Spleen (tissue), 11 donors: ENCODE measurements around the gene AJM1. TPM values are rescaled to one million over a fixed set of nuclear protein-coding genes. Genes with fewer than 3 reads are reported as not detected.

Source experiments
- DNase-seq: peaks from one replicate; pipeline ENCODE4 v3.0.0-alpha.2; 2020
- H3K27ac ChIP-seq, 8 donors: fragments of 200-600 bp; sonication (generic) in 7 of 8; 1 replicate in 4 of 8; 2 replicates in 4 of 8; pipeline versions ENCODE4 v1.5.0 to v1.8.0; 2016 to 2021; ENCODE audit warnings: inconsistent platforms in 4 of 8, mild to moderate bottlenecking in 4 of 8, moderate library complexity in 1 of 8
- H3K27me3 ChIP-seq, 7 donors: fragments of 200-600 bp; sonication (generic) in 6 of 7; replicated peaks in 1 of 7; 1 replicate in 4 of 7; 2 replicates in 3 of 7; pipeline versions ENCODE4 v1.5.0 to v1.8.0; 2016 to 2021; ENCODE audit warnings: inconsistent platforms in 3 of 7, mild to moderate bottlenecking in 1 of 7
- H3K36me3 ChIP-seq, 6 donors: fragments of 200-600 bp; sonication (generic) in 5 of 6; 1 replicate in 4 of 6; 2 replicates in 2 of 6; pipeline versions ENCODE4 v1.5.0 to v1.8.0; 2016 to 2021; ENCODE audit warnings: inconsistent platforms in 2 of 6
- H3K4me1 ChIP-seq, 6 donors: fragments of 200-600 bp; sonication (generic) in 5 of 6; 1 replicate in 3 of 6; 2 replicates in 3 of 6; pipeline versions ENCODE4 v1.5.0 to v1.8.0; 2016 to 2021; ENCODE audit warnings: inconsistent platforms in 3 of 6
- H3K4me3 ChIP-seq, 8 donors: fragments of 200-600 bp; sonication (generic) in 7 of 8; 1 replicate in 4 of 8; 2 replicates in 4 of 8; pipeline versions ENCODE4 v1.5.0 to v1.8.0; 2016 to 2021; ENCODE audit warnings: inconsistent platforms in 4 of 8, mild to moderate bottlenecking in 4 of 8, moderate library complexity in 2 of 8
- H3K9me3 ChIP-seq, 8 donors: fragments of 200-600 bp; sonication (generic) in 7 of 8; 1 replicate in 4 of 8; 2 replicates in 4 of 8; pipeline versions ENCODE4 v1.5.0 to v1.8.0; 2016 to 2021; ENCODE audit warnings: inconsistent platforms in 4 of 8
- POLR2A ChIP-seq, 3 donors: fragments of 450-650 bp; IDR thresholded peaks; one replicate each; pipeline ENCODE4 v1.5.1; 2017; ENCODE audit warnings: antibody characterized with exemption in 3 of 3, mild to moderate bottlenecking in 1 of 3
- POLR2AphosphoS5 ChIP-seq, 3 donors: sonication (generic); formaldehyde crosslinking; IDR thresholded peaks; one replicate each; pipeline ENCODE4 v1.5.1; 2017; ENCODE audit warnings: antibody characterized with exemption in 3 of 3
- WGBS, 5 donors: extraction: QIAGEN DNeasy Blood & Tissue Kit in 3 of 5; methylation state at CpG; one replicate each; pipeline versions ENCODE4 v1.1.5 to v1.1.7; 2013 to 2018; 5-methylcytosine and 5-hydroxymethylcytosine counted together
- intact Hi-C: fragments of 100-400 bp; cut with DNase I; formaldehyde crosslinking; loops from one replicate; pipeline ENCODE4 v1.15.0; 2023; ENCODE audit warnings: low total_unique reads
- polyA plus RNA-seq, 3 donors: library from polyadenylated mRNA; stranded (reverse); fragments of 200-250 nt; gene quantifications; one replicate each; pipeline ENCODE4 v1.2.1, GENCODE V29; 2013
- total RNA-seq, 7 donors: library from RNA; depleted of rRNA in 3 of 7; stranded (reverse); fragments of >200 nt in 3 of 7; fragmentation: NEBNext Ultra II Directional in 4 of 7; extraction: Animal tissue kit (Norgen Biotek cat#: 25700) in 4 of 7; gene quantifications; one replicate each; pipeline versions ENCODE4 v1.1.0 to v1.2.1, GENCODE V29; 2016 to 2021
- TF ChIP-seq, protein P1 (sequence below), 11 experiments: fragments of 200-600 bp in 7 of 11; fragments of 450-650 bp in 4 of 11; sonication (generic) in 4 of 11; IDR thresholded peaks in 8 of 11; conservative IDR thresholded peaks in 3 of 11; 1 replicate in 7 of 11; 2 replicates in 4 of 11; pipeline versions ENCODE4 v1.4.0 to v1.8.0; 2016 to 2021; ENCODE audit warnings: antibody characterized with exemption in 11 of 11, inconsistent platforms in 4 of 11, mild to moderate bottlenecking in 1 of 11
- donor health status: healthy with polysubstance abuse.
- donor health status: DM: no; HTN: no; CAD: no; lungs with moderate emphysema.
- donor health status: DM: no; HTN: no; CAD: no.
- donor health status: Bipolar disorder and iron deficiency.
- donor health status: healthy.
- donor health status: DM: no; HTN: no; CAD: no.
- donor health status: DM: yes; HTN: yes; CAD: no.

Gene AJM1
- total and polyA plus RNA-seq, 10 donors, result 0.91 to 13.1 (median 4.9) TPM

DNA sequence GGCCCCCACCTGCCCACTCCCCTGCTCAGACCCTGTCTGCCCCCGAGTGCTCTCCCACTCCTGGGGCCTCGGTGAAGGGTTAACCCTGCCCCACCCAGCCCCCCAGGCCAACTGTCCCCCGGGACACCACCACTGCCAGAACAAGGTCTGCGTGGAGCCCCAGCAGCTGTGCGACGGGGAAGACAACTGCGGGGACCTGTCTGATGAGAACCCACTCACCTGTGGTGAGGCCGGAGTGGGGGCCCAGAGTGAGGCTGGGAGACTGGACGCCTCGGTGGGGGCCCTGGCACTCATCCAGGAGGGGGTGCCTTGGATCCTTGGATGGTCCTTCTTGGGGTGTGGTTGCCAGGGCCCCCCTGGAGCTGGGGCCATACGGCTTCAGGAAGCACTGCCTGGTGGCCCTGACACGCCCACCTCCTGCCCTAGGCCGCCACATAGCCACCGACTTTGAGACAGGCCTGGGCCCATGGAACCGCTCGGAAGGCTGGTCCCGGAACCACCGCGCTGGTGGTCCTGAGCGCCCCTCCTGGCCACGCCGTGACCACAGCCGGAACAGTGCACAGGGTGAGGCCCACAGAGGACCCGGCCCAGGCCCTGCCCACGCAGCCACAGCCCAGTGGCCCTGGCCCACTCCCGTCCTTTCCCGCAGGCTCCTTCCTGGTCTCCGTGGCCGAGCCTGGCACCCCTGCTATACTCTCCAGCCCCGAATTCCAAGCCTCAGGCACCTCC lies 12.0 kb downstream of the AJM1 start:
- intact Hi-C loops, result no loop called here
- Histone ChIP-seq H3K36me3 (peaks cover 0 to 45% (median 8%) of the 10 kb centered on the region in 6 donors), H3K4me3 (peak overlapping the region in 2 of 8 donors; percentile 18 to 36), H3K4me1 (peaks cover 10 to 77% (median 47%) of the 10 kb centered on the region in 6 donors), H3K27ac (peak overlapping the region in 7 of 8 donors; percentile 11 to 77 (median 67)), H3K9me3 (no peaks in the 10 kb centered on the region), H3K27me3 (no peaks in the 10 kb centered on the region)
- TF ChIP-seq, protein P1, sequence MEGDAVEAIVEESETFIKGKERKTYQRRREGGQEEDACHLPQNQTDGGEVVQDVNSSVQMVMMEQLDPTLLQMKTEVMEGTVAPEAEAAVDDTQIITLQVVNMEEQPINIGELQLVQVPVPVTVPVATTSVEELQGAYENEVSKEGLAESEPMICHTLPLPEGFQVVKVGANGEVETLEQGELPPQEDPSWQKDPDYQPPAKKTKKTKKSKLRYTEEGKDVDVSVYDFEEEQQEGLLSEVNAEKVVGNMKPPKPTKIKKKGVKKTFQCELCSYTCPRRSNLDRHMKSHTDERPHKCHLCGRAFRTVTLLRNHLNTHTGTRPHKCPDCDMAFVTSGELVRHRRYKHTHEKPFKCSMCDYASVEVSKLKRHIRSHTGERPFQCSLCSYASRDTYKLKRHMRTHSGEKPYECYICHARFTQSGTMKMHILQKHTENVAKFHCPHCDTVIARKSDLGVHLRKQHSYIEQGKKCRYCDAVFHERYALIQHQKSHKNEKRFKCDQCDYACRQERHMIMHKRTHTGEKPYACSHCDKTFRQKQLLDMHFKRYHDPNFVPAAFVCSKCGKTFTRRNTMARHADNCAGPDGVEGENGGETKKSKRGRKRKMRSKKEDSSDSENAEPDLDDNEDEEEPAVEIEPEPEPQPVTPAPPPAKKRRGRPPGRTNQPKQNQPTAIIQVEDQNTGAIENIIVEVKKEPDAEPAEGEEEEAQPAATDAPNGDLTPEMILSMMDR (IDR thresholded peaks at IDR 0.05 in 8 of 11, conservative IDR thresholded peaks at IDR 0.05 in 3 of 11), result peak in 1 of 11 experiments; percentile 2
- TF ChIP-seq POLR2A (IDR thresholded peaks at IDR 0.05), result no peak
- peak in 2 of 3 donors; percentile 61 to 65 for TF ChIP-seq POLR2AphosphoS5 (IDR thresholded peaks at IDR 0.05)
- WGBS, 5 donors, result 52 to 72% (median 60%) methylated on average over 12 to 30 of the region's 30 CpGs
- peak; percentile 78 for DNase-seq

DNA sequence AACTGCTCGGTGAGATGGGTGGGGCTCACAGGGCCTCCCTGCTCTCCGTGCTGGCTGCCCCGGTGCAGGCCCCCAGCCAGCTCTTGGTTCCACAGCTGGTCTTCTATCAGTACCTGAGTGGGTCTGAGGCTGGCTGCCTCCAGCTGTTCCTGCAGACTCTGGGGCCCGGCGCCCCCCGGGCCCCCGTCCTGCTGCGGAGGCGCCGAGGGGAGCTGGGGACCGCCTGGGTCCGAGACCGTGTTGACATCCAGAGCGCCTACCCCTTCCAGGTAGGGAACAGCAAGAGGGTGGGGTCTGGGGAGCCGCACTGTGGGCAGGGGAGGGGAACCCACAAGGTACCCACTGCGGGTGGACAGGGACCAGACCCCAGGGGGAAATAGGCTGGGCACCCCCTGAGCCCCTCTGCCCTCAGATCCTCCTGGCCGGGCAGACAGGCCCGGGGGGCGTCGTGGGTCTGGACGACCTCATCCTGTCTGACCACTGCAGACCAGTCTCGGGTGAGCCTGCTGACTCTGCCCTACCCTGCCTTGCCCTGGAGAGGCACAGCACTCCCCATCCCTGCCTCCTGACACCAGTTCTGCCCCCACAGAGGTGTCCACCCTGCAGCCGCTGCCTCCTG lies 12.7 kb downstream of the AJM1 start:
- intact Hi-C loops, result no loop called here
- H3K4me3 ChIP-seq, result peak overlapping the region in 2 of 8 donors; percentile 18 to 36
- H3K27me3 ChIP-seq, result no peaks in the 10 kb centered on the region
- peak overlapping the region in 6 of 8 donors; percentile 11 to 77 (median 72) for H3K27ac ChIP-seq
- no peak for DNase-seq
- TF ChIP-seq POLR2AphosphoS5 (IDR thresholded peaks at IDR 0.05) (no peak), POLR2A (IDR thresholded peaks at IDR 0.05) (no peak)
- TF ChIP-seq, protein P1 (IDR thresholded peaks at IDR 0.05 in 8 of 11, conservative IDR thresholded peaks at IDR 0.05 in 3 of 11), result no peak
- peaks cover 0 to 52% (median 8%) of the 10 kb centered on the region in 6 donors for H3K36me3 ChIP-seq
- H3K4me1 ChIP-seq, result peaks cover 8 to 79% (median 43%) of the 10 kb centered on the region in 6 donors
- WGBS, 5 donors, result 83 to 90% (median 85%) methylated on average over 15 to 23 of the region's 23 CpGs
- H3K9me3 ChIP-seq, result no peaks in the 10 kb centered on the region

DNA sequence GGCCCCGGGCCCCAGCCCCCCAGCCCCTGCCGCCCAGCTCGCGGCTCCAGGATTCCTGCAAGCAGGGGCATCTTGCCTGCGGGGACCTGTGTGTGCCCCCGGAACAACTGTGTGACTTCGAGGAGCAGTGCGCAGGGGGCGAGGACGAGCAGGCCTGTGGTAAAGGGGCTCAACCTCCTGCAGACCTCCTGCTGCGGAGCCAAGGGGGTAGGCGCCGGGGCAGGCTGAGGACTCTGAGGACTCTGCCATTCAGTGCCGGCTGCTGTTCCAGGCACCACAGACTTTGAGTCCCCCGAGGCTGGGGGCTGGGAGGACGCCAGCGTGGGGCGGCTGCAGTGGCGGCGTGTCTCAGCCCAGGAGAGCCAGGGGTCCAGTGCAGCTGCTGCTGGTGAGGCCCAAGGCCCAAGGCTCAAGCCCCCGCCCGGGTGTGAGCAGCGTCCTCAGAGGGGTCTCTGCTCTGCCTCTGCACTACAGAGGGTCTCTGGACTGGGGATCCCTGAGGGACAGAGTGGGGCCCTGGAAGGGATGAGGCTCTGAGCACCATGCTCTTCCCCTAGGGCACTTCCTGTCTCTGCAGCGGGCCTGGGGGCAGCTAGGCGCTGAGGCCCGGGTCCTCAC lies 13.3 kb downstream of the AJM1 start:
- Histone ChIP-seq H3K4me3 (no peak overlapping the region), H3K27me3 (no peaks in the 10 kb centered on the region), H3K4me1 (peaks cover 2 to 74% (median 37%) of the 10 kb centered on the region in 6 donors), H3K36me3 (peaks cover 0 to 53% (median 8%) of the 10 kb centered on the region in 6 donors), H3K27ac (peak overlapping the region in 2 of 8 donors; percentile 58 to 77), H3K9me3 (no peaks in the 10 kb centered on the region)
- DNase-seq, result peak; percentile 78
- intact Hi-C loops, result no loop called here
- TF ChIP-seq, protein P1 (IDR thresholded peaks at IDR 0.05 in 8 of 11, conservative IDR thresholded peaks at IDR 0.05 in 3 of 11), result no peak
- no peak for TF ChIP-seq POLR2A (IDR thresholded peaks at IDR 0.05)
- TF ChIP-seq POLR2AphosphoS5 (IDR thresholded peaks at IDR 0.05), result peak in 1 of 3 donors; percentile 22
- WGBS, 5 donors, result 78 to 88% (median 84%) methylated on average over 13 to 26 of the region's 26 CpGs
